ENCODE results near the gene DSTN. TPM values are rescaled to one million over a fixed set of nuclear protein-coding genes. Genes with fewer than 3 reads are reported as not detected.

The DSTN gene
- total and polyA plus RNA-seq, 9 of the 15 experiments (the other 6 are each of a cell fraction or from before 2014, with no cell fraction given), result 25.7 to 88.3 (median 61.0) TPM

DNA sequence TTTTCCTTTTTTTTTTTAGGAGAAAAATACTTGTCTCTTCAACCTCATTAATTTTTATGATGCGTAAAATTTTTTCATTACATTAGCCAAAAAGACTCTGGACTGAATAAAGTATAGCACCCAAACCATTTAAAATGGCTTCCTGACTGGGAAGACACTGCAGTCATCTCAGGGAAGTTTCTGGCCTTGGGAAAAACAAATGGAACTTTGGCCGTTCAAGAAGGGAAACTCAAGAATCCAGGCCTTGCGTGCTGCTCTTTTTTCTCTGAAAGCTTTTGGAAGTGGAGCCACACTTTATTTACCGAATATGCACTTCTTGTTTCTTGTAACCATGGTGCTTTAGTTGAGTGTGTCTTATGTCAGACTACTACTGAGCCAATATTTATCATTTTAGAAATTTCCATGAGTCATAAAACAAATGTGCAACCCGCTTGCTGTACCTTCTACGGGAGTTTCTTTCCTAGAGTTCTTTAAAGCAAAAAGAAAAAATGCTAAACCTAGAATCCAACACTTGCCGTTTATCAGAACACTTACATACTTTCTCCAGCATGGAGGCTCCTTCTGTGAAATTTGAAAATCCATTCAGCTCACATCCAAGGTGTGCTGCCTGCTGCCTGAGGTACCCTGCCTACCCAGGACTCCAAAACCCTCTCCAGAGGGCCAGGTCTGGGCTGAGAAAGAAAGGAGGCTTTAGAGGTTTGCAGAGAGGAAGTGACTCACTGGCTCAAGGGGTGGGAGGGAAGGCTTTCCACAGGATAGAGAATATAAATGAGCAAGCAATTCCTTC lies 11.5 kb upstream of the DSTN start (continued):
- TF ChIP-seq SMARCC2 (IDR thresholded peaks at IDR 0.05; ENCODE audit: low read depth), result peak; percentile 74; the same call in 1 of the 2 replicates
- TF ChIP-seq GTF2B (IDR thresholded peaks at IDR 0.05; ENCODE audit: extremely low read depth, insufficient read length), result no peak
- TF ChIP-seq, protein P1, sequence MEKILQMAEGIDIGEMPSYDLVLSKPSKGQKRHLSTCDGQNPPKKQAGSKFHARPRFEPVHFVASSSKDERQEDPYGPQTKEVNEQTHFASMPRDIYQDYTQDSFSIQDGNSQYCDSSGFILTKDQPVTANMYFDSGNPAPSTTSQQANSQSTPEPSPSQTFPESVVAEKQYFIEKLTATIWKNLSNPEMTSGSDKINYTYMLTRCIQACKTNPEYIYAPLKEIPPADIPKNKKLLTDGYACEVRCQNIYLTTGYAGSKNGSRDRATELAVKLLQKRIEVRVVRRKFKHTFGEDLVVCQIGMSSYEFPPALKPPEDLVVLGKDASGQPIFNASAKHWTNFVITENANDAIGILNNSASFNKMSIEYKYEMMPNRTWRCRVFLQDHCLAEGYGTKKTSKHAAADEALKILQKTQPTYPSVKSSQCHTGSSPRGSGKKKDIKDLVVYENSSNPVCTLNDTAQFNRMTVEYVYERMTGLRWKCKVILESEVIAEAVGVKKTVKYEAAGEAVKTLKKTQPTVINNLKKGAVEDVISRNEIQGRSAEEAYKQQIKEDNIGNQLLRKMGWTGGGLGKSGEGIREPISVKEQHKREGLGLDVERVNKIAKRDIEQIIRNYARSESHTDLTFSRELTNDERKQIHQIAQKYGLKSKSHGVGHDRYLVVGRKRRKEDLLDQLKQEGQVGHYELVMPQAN (IDR thresholded peaks at IDR 0.05; ENCODE audit: borderline replicate concordance), result no peak
- TF ChIP-seq NCOA4 (IDR thresholded peaks at IDR 0.05; ENCODE audit: partially characterized antibody), result no peak
- TF ChIP-seq ZNF584 (CRISPR knock-in tag; IDR thresholded peaks at IDR 0.05; ENCODE audit: low read depth), result 0 out of 2 replicates have a peak, but pooled peaks have one; percentile 39
- peak; percentile 43; the same call in 1 of the 2 replicates for TF ChIP-seq ETV1 (tag; conservative IDR thresholded peaks at IDR 0.05; ENCODE audit: low read depth)
- no peak for TF ChIP-seq ZBED1 (IDR thresholded peaks at IDR 0.05)
- TF ChIP-seq POLR2AphosphoS5 (IDR thresholded peaks at IDR 0.05; ENCODE audit: control insufficient read depth, insufficient read depth, low read depth, low read length), result 0 out of 2 replicates have a peak, but pooled peaks have one; percentile 27
- 0 out of 2 replicates have a peak, but pooled peaks have one; percentile 16 for TF ChIP-seq CTBP1 (IDR thresholded peaks at IDR 0.05; ENCODE audit: borderline replicate concordance)
- TF ChIP-seq SMARCA4 (IDR thresholded peaks at IDR 0.05), result peak; percentile 74
- no peak for TF ChIP-seq NFE2 (IDR thresholded peaks at IDR 0.05; ENCODE audit: low read depth)
- TF ChIP-seq, protein P2, sequence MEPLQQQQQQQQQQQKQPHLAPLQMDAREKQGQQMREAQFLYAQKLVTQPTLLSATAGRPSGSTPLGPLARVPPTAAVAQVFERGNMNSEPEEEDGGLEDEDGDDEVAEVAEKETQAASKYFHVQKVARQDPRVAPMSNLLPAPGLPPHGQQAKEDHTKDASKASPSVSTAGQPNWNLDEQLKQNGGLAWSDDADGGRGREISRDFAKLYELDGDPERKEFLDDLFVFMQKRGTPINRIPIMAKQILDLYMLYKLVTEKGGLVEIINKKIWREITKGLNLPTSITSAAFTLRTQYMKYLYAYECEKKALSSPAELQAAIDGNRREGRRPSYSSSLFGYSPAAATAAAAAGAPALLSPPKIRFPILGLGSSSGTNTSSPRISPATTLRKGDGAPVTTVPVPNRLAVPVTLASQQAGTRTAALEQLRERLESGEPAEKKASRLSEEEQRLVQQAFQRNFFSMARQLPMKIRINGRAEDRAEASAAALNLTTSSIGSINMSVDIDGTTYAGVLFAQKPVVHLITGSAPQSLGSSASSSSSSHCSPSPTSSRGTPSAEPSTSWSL (CRISPR knock-in tag; IDR thresholded peaks at IDR 0.05; ENCODE audit: borderline replicate concordance), result no peak
- TF ChIP-seq ZNF589 (CRISPR knock-in tag; IDR thresholded peaks at IDR 0.05; ENCODE audit: low read depth), result 0 out of 2 replicates have a peak, but pooled peaks have one; percentile 51
- peak; percentile 94 for TF ChIP-seq FOSL1 (tag; conservative IDR thresholded peaks at IDR 0.05)
- no peak for TF ChIP-seq EHMT2 (IDR thresholded peaks at IDR 0.05)
- no peak for TF ChIP-seq PHB2 (IDR thresholded peaks at IDR 0.05; ENCODE audit: low read depth)
- TF ChIP-seq, protein P3, sequence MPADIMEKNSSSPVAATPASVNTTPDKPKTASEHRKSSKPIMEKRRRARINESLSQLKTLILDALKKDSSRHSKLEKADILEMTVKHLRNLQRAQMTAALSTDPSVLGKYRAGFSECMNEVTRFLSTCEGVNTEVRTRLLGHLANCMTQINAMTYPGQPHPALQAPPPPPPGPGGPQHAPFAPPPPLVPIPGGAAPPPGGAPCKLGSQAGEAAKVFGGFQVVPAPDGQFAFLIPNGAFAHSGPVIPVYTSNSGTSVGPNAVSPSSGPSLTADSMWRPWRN (IDR thresholded peaks at IDR 0.05; ENCODE audit: low read depth), result no peak
